DMS53 treated with DMSO at 0.1 percent for 48 hours (cell line): Measurements from ENCODE around the gene MED15.
"Not testable (repeated sequence)": the region's sequence is repeated elsewhere in the genome, so short reads cannot be mapped to it uniquely, and the experiment has no call there.

ENCODE experiments used
- DNase-seq: peaks from one replicate; lab custom pipeline; 2025; ENCODE audit not compliant: unreplicated experiment; lab: John Stamatoyannopoulos, UW

Gene MED15

DNA sequence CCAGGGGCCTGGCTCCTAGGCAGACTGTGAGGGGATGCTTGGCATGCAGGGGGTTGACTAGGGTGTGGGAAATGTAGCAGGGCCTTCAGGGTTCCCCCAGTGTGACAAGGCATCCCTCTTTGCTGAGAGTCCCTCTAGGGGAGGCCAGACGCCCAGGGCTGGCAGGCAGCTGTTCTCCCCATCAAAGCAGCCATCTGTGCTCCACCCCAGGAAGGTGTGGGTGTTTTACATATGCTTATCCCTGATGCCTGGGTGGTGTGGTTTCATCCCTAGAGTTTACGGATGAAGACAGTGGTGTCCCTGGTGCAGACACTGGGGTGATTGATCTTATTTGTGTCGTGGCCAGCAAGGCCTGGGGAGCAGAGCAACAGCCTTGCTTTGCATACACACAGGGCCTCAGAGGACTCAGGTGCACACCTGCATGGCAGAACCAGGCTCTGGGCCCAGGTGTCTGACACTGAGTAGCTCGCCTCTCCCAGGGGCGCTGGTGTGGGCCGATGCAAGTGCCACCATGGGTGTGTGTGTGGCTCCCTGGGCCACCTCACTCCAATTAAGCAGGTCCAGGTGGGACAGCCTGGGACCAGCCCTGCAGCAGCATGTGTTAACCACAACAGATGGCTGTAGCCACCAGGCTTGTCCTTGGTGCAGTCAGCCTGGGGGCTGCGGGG lies 74.2 kb downstream of the MED15 start:
- DNase-seq, result no peak

- DNase-seq, result no peak
These were observed 74.7 kb downstream of the MED15 start for GRCh38 chr22:20582171-20582511.

GRCh38 chr22:20582520-20583361 lies 75.3 kb downstream of the MED15 start:
- DNase-seq, result no peak

GRCh38 chr22:20583471-20583922 lies 76.1 kb downstream of the MED15 start:
- no peak for DNase-seq

DNA sequence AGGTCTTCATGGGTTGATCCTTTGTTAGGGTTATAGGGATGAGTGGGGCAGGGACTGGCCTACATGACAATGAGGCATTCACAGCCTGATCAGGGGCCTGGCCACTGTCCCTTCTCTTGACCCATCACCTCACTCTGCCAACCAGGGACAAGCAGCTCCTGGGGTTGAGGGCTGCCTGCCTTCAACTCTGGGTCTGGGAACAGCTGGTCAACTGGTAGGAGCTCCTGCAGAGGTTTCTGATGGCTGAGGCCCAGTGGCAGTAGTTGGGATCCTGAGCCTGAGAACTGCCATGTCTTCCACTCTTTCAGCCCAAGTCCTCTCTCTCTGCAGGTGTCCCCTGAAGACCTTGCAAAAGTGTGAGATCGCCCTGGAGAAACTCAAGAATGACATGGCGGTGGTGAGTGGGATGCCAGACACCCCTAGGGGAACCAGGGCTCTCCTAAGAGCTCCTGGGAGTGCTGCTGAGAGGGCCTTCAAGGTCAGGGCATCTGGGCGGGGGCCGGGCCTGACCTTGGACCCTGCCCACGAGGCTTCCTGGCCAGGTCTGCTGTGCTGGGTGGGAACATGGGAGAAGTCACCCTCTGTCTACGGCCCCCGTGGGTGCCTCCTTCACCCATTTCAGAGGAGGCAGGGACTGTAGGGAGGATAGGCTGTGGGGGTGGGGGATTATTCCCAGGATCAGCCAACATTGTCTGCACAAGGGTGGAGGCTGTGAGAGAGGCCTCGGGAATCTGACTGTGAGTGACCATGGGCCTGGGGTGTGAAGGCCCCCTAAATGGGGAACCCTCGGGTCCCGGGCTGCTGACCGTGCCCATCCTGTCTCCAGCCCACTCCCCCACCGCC lies 76.8 kb downstream of the MED15 start:
- no peak for DNase-seq

GRCh38 chr22:20584872-20585638 lies 77.6 kb downstream of the MED15 start:
- no peak for DNase-seq

DNA sequence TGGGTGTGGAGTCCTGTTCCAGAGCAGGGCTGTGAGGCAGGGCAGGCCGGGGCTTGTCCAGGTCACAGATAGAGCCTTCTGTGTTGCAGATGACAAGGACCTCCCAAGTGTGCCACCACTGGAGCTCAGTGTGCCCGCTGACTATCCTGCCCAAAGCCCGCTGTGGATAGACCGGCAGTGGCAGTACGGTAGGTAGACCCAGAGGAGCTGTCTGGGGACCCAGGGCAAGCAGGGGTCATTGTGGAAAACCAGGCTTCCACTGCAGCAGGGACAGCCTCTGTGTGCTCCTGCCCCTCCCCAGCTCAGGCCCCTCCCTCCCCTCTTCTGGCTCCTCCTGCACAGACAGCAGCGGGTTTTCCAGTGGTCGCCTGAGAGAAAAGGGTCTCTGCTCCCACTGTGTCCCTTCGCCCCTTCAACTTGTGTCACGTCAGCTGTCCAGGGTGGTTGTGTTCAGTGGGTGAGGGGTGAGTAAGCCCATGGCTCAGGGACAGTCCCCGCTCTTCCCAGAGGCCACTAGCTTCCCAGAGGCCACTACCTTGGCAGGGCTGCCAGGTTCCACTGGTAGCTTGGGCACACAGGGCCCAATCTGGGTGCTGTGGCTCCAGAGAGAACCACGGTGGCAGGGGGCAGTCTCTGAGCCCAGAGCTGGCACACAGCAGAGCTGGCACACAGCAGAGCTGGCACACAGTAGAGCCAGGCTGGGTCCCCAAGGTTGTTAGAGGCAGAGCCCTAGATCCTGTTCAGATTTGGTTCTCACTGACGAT lies 78.4 kb downstream of the MED15 start:
- no peak for DNase-seq

GRCh38 chr22:20586403-20586745 lies 79.0 kb downstream of the MED15 start:
- DNase-seq, result no peak

GRCh38 chr22:20587206-20587958 lies 80.0 kb downstream of the MED15 start:
- no peak for DNase-seq

GRCh38 chr22:20588092-20588842 lies 80.9 kb downstream of the MED15 start:
- no peak for DNase-seq

DNA sequence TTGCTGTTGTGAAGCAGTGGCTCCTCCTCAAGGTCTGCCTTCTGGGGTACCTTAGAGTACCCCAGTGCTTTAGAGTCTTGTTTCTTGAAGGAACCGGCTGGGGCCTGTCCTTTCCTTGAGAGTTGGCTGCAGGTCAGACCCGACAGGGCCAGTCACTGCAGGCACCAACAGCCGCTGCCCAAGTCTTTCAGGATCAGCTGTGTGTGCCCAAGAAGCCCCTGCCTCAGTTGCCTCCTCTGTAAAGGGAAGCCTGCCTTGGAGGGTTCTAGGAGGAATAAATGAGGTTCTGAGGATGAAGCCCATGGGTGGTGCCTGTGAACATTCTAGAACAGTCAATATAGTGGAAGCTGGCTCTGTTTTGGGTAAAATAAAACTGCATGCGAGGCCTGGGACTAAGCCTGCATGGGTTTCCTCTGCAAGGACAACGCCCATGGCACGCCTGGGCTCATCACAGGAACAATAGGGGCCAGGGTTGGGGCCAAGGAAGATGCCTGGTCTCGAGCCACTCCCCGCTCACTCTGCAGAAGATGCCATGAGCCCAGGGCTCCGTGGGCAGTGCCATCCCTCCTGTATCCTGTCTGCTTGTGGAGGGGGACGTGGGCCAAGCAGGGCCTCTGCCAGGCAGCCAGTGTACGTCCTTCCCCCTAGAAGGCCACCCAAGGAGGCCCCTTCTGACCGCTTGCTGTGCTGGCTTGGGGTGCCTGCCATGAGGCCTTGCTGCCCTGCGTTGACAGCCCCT lies 81.6 kb downstream of the MED15 start:
- DNase-seq, result no peak

DNA sequence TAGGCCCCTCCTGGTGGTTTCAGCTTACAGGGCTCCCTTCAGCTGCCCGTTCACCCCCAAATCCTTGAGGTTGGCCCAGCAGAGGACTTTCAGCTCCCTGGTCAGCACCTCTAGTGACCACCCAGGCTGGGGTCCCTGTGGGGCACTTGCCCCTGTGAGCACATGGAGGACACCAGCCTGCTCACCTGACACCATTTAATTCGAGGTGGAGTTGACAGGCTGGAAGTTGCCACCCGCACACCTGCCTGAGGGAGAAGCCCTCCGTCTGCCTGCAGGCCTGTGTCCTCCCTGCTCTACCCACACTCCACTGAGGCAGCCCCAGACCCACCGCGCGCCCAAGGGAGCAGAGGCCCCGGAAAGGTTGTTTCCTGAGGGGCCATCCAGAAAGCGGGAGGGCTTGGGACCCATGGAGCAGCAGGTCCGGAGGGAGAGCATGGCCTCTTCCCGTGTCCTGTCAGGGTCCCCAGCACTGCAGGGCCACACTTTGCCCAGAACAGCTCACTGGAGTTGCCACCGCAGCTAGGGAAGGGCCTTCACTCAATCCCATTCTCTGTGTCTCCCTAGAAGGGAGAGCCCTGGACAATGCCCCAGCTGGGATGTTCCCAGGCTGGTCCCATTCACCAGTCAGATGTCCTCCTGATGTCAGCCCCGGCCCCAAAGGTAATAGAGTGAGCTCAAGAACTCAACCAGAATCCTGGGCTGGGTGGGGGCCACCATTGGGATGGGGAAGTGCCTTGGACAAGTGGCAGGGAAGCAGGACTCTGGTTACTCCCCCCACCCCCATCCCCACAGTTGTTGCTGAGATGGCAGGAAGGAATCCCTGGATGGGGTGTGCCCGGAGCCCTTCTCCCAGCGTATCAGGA lies 82.4 kb downstream of the MED15 start:
- DNase-seq, result no peak

- DNase-seq, result no peak
These were observed 83.3 kb downstream of the MED15 start for GRCh38 chr22:20590477-20591294.

DNA sequence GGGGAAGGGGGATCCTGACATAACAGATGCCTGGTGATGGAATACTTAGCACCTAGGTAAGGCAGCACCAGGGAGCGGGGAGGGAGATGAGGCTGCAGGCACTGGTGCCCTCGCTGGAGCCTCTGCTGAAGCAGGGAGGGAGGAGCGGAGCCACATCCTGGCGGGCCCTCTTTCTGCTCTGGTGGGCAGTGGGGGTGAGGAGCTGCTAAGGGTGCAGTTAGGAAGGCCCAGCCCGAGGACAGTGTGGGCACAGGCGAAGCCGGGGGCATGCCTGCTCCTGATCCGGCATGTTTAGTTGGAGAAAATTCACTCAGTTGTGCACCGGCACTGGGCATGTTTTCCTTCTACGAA lies 83.9 kb downstream of the MED15 start:
- DNase-seq, result no peak

DNA sequence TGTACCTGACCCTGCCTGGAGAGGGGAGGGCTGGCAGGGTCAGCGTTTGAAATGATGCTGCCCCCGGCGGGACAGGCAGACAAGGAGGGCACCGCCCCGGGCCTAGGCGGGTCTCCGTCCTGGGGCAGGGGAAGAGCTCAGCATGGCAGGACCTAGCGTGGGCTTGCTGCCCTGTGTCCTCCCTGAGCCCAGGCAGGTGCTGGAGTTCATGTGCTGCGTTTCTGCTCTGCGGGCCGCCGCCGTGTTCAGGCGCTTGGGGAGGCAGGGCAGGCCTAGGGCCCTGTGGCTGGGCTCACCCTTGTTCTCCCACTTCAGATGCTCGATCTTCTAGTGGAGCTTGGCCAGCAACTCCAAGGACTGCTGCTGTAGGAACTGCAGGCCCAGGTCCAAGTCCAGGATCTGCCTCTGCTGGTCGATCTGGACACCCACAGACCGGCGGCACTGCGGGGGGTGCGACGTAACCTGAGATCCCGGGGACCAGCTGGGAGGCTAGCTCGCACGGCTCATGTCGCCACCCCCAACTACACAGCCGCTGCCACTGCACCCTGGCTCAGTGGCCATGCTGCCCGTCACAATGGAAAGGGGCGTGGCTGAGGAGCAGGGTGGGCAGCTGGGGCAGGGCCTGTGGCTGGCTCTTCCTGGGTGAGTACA lies 84.4 kb downstream of the MED15 start:
- DNase-seq, result no peak

- not testable (repeated sequence) for DNase-seq
These were observed 86.6 kb downstream of the MED15 start for GRCh38 chr22:20594038-20594437.
